Muscle layer of duodenum (tissue), 2 donors: ENCODE measurements around the gene HOXC5.

ENCODE experiments used
- H3K27ac ChIP-seq: one replicate; pipeline ENCODE4 v1.7.0; 2013; ENCODE audit warnings: mild to moderate bottlenecking, low read length
- H3K27me3 ChIP-seq: one replicate; pipeline ENCODE4 v1.7.0; 2013; ENCODE audit warnings: low read depth, mild to moderate bottlenecking, control low read depth, low read length
- H3K36me3 ChIP-seq, 2 donors: one replicate each; pipeline ENCODE4 v1.7.0; 2013; ENCODE audit warnings: low read length in 2 of 2, control low read depth in 1 of 2, mild to moderate bottlenecking in 1 of 2; ENCODE audit not compliant: insufficient read depth in 2 of 2, control insufficient read depth in 1 of 2
- H3K4me1 ChIP-seq, 2 donors: one replicate each; pipeline ENCODE4 v1.7.0; 2013; ENCODE audit warnings: low read length in 2 of 2, mild to moderate bottlenecking in 2 of 2, control low read depth in 1 of 2, moderate library complexity in 1 of 2; ENCODE audit not compliant: insufficient read depth in 2 of 2, control insufficient read depth in 1 of 2
- H3K4me3 ChIP-seq, 2 donors: one replicate each; pipeline ENCODE4 v1.7.0; 2013; ENCODE audit warnings: low read length in 2 of 2, low read depth in 1 of 2, mild to moderate bottlenecking in 1 of 2
- H3K9me3 ChIP-seq, 2 donors: one replicate each; pipeline ENCODE4 v1.7.0; 2013; ENCODE audit warnings: low read length in 2 of 2, control low read depth in 1 of 2, mild to moderate bottlenecking in 1 of 2; ENCODE audit not compliant: control insufficient read depth in 1 of 2
- donor health status: healthy.

Gene HOXC5

DNA sequence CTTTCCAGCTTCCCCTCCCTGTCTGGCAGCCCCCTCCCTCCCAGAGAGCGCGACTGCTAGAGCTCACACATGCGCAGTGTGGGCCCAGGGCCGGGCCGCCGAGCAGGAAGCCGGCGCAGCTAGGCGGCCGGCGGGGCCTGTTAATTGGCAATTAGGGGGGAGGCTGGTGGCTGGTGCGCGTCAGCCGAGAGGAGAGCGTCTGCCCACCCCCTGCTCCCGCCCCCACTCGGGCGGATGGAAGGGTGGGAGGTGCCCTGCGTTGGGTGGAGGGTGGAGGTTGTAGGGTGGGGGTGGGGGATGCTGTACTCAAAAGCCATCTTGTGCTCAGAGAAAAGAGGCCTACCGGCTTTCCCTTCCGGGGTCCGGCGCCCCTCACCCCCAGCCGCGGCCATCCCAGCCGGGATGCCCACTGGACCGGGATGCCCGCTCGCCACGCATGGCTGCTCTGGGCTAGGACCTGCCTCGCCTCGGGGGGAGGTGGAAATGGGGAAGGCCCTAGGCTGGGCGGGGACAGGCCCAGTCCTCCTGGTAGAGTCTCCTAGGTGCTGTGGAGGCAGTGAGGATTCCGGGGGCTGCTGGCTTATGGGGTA is 14.9 kb upstream of the HOXC5 start:
- H3K36me3 ChIP-seq, result no peaks in the 10 kb centered on the region
- peak overlapping the region; percentile 57 to 69 for H3K4me3 ChIP-seq
- peaks cover 0 to 20% of the 10 kb centered on the region in 2 donors for H3K4me1 ChIP-seq
- peaks cover 80% of the 10 kb centered on the region for H3K27me3 ChIP-seq
- H3K9me3 ChIP-seq, result no peaks in the 10 kb centered on the region
- no peak overlapping the region for H3K27ac ChIP-seq

DNA sequence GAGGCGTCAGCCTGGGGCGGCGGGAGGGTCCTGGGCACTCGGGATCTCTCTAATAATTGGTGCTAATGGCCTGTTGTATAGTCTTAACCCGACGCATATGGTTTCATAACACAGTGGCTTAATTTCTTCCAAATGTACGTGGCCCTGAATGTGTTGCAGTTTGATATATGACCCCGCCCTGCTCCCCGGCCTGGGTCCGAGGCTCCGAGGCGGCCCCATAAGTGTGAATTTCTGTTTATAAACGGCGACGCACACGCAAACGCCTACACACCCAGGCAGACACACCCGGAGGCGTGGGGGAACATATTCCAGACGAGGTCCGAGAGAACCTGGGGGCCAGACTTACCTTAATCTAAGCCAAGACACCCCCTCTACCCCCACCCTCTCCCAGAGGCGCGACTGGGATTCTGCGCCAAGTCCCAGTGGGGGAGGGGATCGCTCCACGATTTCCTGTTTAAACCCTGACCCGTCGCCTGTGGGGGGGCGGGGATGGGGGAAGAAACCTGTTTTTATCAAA is 14.3 kb upstream of the HOXC5 start:
- H3K4me3 ChIP-seq, result peak overlapping the region; percentile 57 to 69
- no peaks in the 10 kb centered on the region for H3K36me3 ChIP-seq
- no peaks in the 10 kb centered on the region for H3K9me3 ChIP-seq
- H3K4me1 ChIP-seq, result peaks cover 0 to 20% of the 10 kb centered on the region in 2 donors
- peaks cover 79% of the 10 kb centered on the region for H3K27me3 ChIP-seq
- no peak overlapping the region for H3K27ac ChIP-seq

DNA sequence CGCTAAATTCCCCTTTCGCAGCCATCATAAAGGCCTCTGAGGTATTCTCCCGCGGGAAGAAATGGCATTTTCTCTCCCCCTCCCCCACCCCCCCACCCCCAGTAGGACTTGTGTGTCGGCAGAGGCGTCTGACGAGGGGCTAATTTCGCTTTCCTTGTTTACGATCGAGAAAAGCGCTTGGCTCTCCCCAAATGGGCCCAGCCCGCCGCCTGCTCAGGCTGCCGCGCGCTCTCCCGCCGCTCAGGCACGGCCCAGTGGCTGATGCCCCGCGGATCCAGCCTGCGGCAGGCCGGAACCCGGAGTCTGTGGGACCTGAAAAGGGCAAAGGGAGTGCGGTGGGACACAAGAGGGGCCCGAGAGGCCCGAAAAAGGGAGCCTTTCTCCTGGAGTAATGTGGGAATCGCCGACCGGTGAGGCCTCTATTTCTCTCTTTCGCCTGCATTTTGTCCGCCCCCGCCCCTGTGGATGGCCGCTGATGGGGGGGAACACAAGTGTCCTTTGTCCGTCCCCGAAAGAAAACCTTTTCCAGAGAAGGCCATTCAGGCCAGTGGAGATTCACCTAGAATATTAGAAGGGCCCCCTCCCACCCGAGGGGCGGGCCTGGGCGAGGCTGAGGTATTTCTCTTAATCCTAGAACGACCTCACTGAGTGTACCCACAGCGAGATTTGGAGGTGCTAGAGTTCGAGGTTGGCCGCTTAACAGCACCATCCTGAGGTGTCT is 13.6 kb upstream of the HOXC5 start:
- H3K4me1 ChIP-seq, result peaks cover 0 to 19% of the 10 kb centered on the region in 2 donors
- H3K27me3 ChIP-seq, result peaks cover 79% of the 10 kb centered on the region
- H3K9me3 ChIP-seq, result no peaks in the 10 kb centered on the region
- H3K36me3 ChIP-seq, result no peaks in the 10 kb centered on the region
- no peak overlapping the region for H3K27ac ChIP-seq
- no peak overlapping the region for H3K4me3 ChIP-seq

DNA sequence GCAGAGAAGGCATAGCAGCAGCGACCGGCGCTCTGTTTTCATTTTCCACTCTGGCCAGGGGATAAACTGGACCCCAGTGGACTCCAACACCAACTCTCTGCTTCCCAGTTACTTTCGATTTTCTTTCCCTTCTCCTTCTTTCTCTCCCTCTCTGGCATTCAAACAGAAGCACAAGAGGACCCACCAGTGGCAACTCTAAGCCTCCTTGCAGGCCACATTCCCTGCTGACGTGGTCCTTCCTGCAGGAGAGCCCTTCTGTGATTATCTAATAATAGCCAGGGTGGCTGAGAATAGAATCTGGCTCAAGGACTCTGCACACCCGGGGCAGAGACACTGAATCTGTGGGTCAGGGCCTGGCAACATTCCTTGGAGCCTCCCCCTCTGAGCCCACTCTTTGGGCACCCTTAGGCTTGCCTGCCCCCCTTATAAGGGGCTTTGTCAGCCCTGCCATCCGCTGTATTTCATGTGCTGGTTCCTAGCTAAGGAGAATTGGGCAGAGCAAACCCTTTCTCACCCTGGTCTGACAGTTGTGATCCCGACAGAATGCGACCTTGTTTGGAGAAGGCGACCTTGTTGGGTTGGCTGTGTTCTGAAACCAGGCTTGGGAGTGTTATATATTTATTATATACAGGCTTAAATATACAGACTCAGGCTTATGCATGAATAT is 12.8 kb upstream of the HOXC5 start:
- no peak overlapping the region for H3K27ac ChIP-seq
- H3K4me1 ChIP-seq, result peaks cover 0 to 15% of the 10 kb centered on the region in 2 donors
- peaks cover 78% of the 10 kb centered on the region for H3K27me3 ChIP-seq
- H3K36me3 ChIP-seq, result no peaks in the 10 kb centered on the region
- no peaks in the 10 kb centered on the region for H3K9me3 ChIP-seq
- no peak overlapping the region for H3K4me3 ChIP-seq

DNA sequence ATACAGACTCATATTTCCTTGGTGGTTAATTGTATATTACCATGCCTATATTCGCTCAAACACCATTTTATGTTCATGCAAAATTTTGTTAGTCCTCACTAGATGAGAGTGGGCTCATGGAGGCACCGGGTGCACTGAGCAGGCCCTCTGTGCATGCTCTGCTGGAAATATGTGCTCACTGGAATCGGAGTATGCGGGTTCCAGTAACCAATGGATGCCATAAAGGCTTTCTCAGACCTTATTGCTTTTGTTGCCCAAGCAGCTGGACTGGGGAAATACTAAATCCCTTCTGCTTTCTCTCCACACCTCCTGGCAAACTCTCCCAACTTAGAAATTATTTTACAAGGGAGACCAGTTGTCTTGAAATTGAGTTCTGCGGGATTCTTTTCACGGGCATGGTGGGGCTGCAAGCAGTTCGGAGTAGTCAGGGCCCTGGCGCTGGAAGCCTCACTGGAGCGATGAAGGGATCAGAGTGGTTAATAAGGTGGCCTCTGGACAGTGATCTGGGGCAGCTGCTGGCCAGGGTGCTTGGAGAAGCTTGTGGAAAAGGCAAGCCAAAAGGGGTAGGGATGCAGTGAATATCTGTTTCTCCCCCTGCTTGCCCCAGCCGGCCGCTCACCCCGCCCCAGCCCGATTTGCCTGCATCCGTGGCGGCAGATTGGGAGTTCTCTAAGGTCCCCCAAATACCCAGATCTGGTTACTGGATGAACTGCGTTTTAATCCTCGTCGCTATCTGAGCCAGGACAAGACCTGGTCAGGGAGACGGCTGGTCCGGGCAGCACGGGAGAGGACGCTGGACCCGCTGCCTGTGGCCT is 12.1 kb upstream of the HOXC5 start:
- no peak overlapping the region for H3K4me3 ChIP-seq

DNA sequence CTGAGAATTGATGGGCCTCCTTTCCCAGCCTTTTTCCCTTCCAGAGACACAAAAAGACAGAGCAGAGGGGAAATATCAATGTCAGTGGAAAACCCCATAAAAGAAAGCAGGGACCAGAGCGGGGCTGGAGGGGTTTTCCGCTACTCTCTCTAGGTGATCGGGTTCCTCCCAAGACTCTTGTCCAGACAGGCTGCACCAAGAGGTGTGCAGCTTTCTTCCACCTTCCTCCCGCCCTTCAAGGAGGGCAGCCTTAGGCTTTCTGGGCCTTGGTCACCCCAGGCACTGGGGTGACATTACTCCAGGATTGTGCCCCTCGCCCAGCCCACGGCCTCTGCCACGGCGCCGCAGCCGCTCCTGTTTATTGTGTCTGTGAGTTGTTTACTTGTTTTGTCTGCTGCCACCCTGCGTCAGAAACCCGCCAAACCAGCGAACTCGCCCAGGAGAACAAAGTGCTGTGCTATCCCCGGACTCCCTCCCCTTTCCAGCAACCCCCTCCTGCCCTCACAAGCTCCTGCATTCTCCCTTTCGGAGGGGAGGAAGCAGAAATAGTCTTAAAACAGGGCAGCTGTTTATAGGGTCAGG is 11.3 kb upstream of the HOXC5 start:
- H3K4me3 ChIP-seq, result no peak overlapping the region
- H3K27me3 ChIP-seq, result peaks cover 78% of the 10 kb centered on the region
- H3K36me3 ChIP-seq, result no peaks in the 10 kb centered on the region
- H3K27ac ChIP-seq, result no peak overlapping the region
- peaks cover 0 to 15% of the 10 kb centered on the region in 2 donors for H3K4me1 ChIP-seq
- no peaks in the 10 kb centered on the region for H3K9me3 ChIP-seq

More for the DNA sequence above, 12.1 kb upstream of the HOXC5 start:
- no peaks in the 10 kb centered on the region for H3K36me3 ChIP-seq
- no peaks in the 10 kb centered on the region for H3K9me3 ChIP-seq
- peaks cover 0 to 15% of the 10 kb centered on the region in 2 donors for H3K4me1 ChIP-seq
- H3K27ac ChIP-seq, result no peak overlapping the region
- peaks cover 76% of the 10 kb centered on the region for H3K27me3 ChIP-seq

DNA sequence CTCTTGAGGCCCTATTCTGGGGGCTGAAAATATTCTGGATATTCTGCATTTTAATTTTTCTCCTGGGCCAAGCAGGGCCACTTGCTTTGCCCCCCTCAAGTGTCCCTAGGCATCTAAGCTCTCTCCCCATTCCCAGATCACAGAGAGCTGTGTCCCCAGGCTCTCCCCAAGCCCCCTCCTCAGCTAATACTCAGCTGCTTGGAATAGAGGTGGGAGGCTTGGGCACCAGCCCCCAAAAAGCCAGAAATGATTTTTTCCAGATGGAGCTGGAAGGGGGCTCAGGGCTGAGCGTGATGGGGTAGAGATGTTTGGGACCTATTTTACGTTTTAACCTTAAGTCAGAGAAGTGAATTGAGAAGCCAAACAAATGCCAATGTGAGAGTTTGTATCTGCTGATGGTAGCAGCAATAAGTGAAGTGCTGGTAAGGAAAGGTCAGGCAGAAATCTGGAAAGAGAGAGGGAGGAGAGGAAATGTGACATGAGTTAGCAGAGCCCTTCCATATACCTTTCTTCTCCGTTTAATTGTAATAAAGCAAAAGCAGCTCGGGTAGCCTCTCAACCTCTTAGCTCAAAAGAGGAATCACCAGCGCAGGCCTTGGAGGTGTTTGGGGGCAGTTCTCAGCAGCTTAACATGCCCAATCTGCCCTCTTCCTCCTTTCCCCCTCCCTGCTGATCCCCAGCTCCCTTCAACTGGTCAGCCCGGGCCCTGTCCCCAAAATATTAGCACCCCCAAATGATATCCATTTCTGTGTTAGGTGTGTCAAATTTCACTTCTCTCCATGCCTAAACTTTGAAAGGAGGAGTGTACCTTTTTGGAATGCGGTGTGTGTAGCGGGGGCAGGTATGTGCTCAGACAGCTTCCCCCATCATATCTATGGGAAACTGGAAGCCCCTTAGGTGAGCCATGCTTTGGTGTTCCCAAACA is 9.6 kb upstream of the HOXC5 start:
- Histone ChIP-seq H3K27ac (no peak overlapping the region), H3K4me3 (no peak overlapping the region), H3K4me1 (peaks cover 0 to under 1% of the 10 kb centered on the region in 2 donors), H3K27me3 (peaks cover 81% of the 10 kb centered on the region), H3K9me3 (no peaks in the 10 kb centered on the region), H3K36me3 (no peaks in the 10 kb centered on the region)

DNA sequence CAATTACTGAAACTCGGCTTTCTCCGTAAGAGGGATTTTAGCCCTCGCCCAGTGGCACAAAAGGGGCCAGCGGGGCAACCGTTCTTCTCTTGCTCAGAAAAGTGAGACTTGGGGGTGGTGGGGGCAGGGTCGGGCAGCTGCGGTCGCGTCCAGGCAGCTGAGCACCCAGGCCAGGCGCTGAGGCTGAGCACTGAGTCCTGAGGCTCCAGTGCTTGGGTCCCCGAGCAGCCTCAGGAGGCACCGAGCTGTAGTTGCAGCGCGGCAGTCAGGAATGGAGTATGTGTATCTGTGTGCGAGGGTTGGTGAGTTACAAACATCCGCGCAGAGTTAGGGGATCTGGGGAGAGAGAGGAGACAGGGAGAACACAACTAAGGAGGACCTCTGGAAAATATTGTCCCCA is 8.7 kb upstream of the HOXC5 start:
- Histone ChIP-seq H3K27ac (no peak overlapping the region), H3K4me1 (peaks cover 0 to 3% of the 10 kb centered on the region in 2 donors), H3K27me3 (peaks cover 85% of the 10 kb centered on the region), H3K4me3 (no peak overlapping the region), H3K36me3 (no peaks in the 10 kb centered on the region), H3K9me3 (no peaks in the 10 kb centered on the region)

DNA sequence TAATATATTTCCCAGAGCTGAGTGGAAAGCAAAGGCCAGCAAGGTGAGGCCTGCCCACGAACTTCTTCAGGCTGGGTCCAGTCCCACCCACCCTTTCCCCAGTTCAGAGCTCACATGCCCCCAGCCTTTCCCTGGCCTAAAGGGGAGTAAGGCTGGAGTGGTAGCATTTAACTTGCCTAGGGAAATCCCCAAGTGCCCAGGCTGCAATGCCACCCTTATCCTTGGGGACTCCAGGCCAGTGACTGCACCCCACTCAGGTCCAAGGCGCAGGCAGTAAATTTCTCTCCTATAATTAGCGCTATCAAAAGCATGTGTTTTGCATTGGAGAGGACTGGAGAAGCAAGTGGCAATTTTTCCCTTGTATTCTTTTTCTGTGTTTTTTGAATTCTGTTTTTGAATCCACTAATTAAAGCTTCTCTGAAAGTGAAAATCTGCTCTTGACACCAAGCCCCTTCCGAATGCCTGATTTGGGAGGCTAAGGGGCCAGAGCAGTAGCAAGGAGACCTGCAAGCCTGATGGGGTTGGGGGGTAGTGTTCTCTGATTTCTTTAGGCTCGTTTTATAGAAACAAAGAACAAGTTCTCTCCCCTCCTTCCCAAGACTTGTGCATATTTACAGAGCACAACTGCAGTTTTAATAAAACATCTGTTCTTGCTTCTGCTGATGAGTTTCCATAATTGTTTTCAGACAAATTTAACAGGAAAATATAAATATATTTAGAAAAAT is 8.1 kb upstream of the HOXC5 start:
- Histone ChIP-seq H3K4me3 (no peak overlapping the region), H3K9me3 (no peaks in the 10 kb centered on the region), H3K4me1 (peaks cover 0 to 3% of the 10 kb centered on the region in 2 donors), H3K36me3 (no peaks in the 10 kb centered on the region), H3K27me3 (peaks cover 85% of the 10 kb centered on the region), H3K27ac (no peak overlapping the region)
